ENCODE results near the gene DSCAM. TPM values are rescaled to one million over a fixed set of nuclear protein-coding genes. Genes with fewer than 3 reads are reported as not detected.

Gene DSCAM
- total RNA-seq, 3 donors from 2014 or later (not counting 1 experiment from before 2014, with no cell fraction given), result not detected

- H3K9me3 Mint-ChIP-seq, result peaks cover 10 to 20% of the 10 kb centered on the region in 2 donors
- H3K4me1 Mint-ChIP-seq, result no peaks in the 10 kb centered on the region
- H3K27me3 Mint-ChIP-seq (ENCODE audit: low read depth in 2 of 2), result no peaks in the 10 kb centered on the region
- no peak for ATAC-seq
- H3K9me3 ChIP-seq (ENCODE audit: control insufficient read depth, insufficient read depth, low read length), result peaks cover 6% of the 10 kb centered on the region
- no peak for DNase-seq
- no peak for TF ChIP-seq CTCF (IDR thresholded peaks at IDR 0.05)
- no peak overlapping the region for H3K4me3 Mint-ChIP-seq
- no peak overlapping the region for H3K27ac ChIP-seq (ENCODE audit: low read length)
- H3K4me3 ChIP-seq (ENCODE audit: low read length), result no peak overlapping the region
- H3K4me1 ChIP-seq (ENCODE audit: control insufficient read depth, insufficient read depth, low read length), result no peaks in the 10 kb centered on the region
- intact Hi-C loops (cut with micrococcal nuclease), result no loop called here
- WGBS (ENCODE audit: insufficient coverage), result no CpG with 5 or more reads among the region's 1 CpG
- no peak overlapping the region for H3K27ac Mint-ChIP-seq
- H3K36me3 Mint-ChIP-seq, result peaks cover 6% of the 10 kb centered on the region
- no peaks in the 10 kb centered on the region for H3K27me3 ChIP-seq (ENCODE audit: control insufficient read depth, insufficient read depth, low read length)
- no peaks in the 10 kb centered on the region for H3K36me3 ChIP-seq (ENCODE audit: control insufficient read depth, insufficient read depth, low read length)
These were observed 312.1 kb downstream of the DSCAM start for GRCh38 chr21:40534886-40535285.

- Histone ChIP-seq H3K9me3 (ENCODE audit: control insufficient read depth, insufficient read depth, low read length) (no peaks in the 10 kb centered on the region), H3K4me3 (ENCODE audit: low read length) (no peak overlapping the region), H3K27me3 (ENCODE audit: control insufficient read depth, insufficient read depth, low read length) (no peaks in the 10 kb centered on the region), H3K36me3 (ENCODE audit: control insufficient read depth, insufficient read depth, low read length) (no peaks in the 10 kb centered on the region), H3K27ac (ENCODE audit: low read length) (no peak overlapping the region), H3K4me1 (ENCODE audit: control insufficient read depth, insufficient read depth, low read length) (no peaks in the 10 kb centered on the region)
- Mint-ChIP-seq H3K9me3 (peaks cover 12 to 20% of the 10 kb centered on the region in 2 donors), H3K27ac (no peak overlapping the region), H3K4me3 (no peak overlapping the region), H3K27me3 (ENCODE audit: low read depth in 2 of 2) (no peaks in the 10 kb centered on the region), H3K4me1 (no peaks in the 10 kb centered on the region), H3K36me3 (peaks cover 6% of the 10 kb centered on the region)
- ATAC-seq, result no peak
- TF ChIP-seq CTCF (IDR thresholded peaks at IDR 0.05), result no peak
- intact Hi-C loops (cut with micrococcal nuclease), result no loop called here
- no peak for DNase-seq
- WGBS (ENCODE audit: insufficient coverage), result 41% methylated on average over 3 of the region's 4 CpGs
These were observed 315.4 kb downstream of the DSCAM start for GRCh38 chr21:40531431-40532110.

GRCh38 chr21:40531016-40531415 is 315.9 kb downstream of the DSCAM start:
- TF ChIP-seq CTCF (IDR thresholded peaks at IDR 0.05), result no peak
- DNase-seq, result no peak
- Histone ChIP-seq H3K36me3 (ENCODE audit: control insufficient read depth, insufficient read depth, low read length) (no peaks in the 10 kb centered on the region), H3K27me3 (ENCODE audit: control insufficient read depth, insufficient read depth, low read length) (no peaks in the 10 kb centered on the region), H3K4me1 (ENCODE audit: control insufficient read depth, insufficient read depth, low read length) (no peaks in the 10 kb centered on the region), H3K4me3 (ENCODE audit: low read length) (no peak overlapping the region), H3K9me3 (ENCODE audit: control insufficient read depth, insufficient read depth, low read length) (no peaks in the 10 kb centered on the region), H3K27ac (ENCODE audit: low read length) (no peak overlapping the region)
- Mint-ChIP-seq H3K27ac (no peak overlapping the region), H3K36me3 (peaks cover 6% of the 10 kb centered on the region), H3K4me1 (no peaks in the 10 kb centered on the region), H3K9me3 (peaks cover 12 to 20% of the 10 kb centered on the region in 2 donors), H3K4me3 (no peak overlapping the region), H3K27me3 (ENCODE audit: low read depth in 2 of 2) (no peaks in the 10 kb centered on the region)
- 83% methylated on average over 10 of the region's 10 CpGs for WGBS (ENCODE audit: insufficient coverage)
- intact Hi-C loops (cut with micrococcal nuclease), result no loop called here
- no peak for ATAC-seq

- intact Hi-C loops (cut with micrococcal nuclease), result no loop called here
- no peaks in the 10 kb centered on the region for H3K36me3 Mint-ChIP-seq
- Histone ChIP-seq H3K4me3 (ENCODE audit: low read length) (no peak overlapping the region), H3K27me3 (ENCODE audit: control insufficient read depth, insufficient read depth, low read length) (no peaks in the 10 kb centered on the region), H3K4me1 (ENCODE audit: control insufficient read depth, insufficient read depth, low read length) (no peaks in the 10 kb centered on the region), H3K27ac (ENCODE audit: low read length) (no peak overlapping the region), H3K9me3 (ENCODE audit: control insufficient read depth, insufficient read depth, low read length) (no peaks in the 10 kb centered on the region), H3K36me3 (ENCODE audit: control insufficient read depth, insufficient read depth, low read length) (no peaks in the 10 kb centered on the region)
- H3K27ac Mint-ChIP-seq, result no peak overlapping the region
- no peak for TF ChIP-seq CTCF (IDR thresholded peaks at IDR 0.05)
- H3K4me3 Mint-ChIP-seq, result no peak overlapping the region
- no peaks in the 10 kb centered on the region for H3K27me3 Mint-ChIP-seq (ENCODE audit: low read depth in 2 of 2)
- ATAC-seq (no peak), DNase-seq (no peak)
- no peaks in the 10 kb centered on the region for H3K4me1 Mint-ChIP-seq
- H3K9me3 Mint-ChIP-seq, result peaks cover 3 to 5% of the 10 kb centered on the region in 2 donors
These were observed 329.3 kb downstream of the DSCAM start for GRCh38 chr21:40517646-40518045.

Data from natural killer cell (primary cell).